WERI-Rb-1 (cell line): Measurements from ENCODE around the gene WFDC1.

Experiments used
- DNase-seq: peaks from one replicate; pipeline ENCODE4 v3.0.0-alpha.2; 2020
- H3K27ac ChIP-seq: fragments of 250-450 bp; sonication (Bioruptor Pico); 2 replicates; pipeline ENCODE4 v1.5.1; 2020; ENCODE audit warnings: mild to moderate bottlenecking, moderate library complexity
- H3K27me3 ChIP-seq: fragments of 250-450 bp; sonication (Bioruptor Pico); 2 replicates; pipeline ENCODE4 v1.5.1; 2021; ENCODE audit warnings: mild to moderate bottlenecking, low read depth, moderate library complexity; ENCODE audit not compliant: insufficient read depth, severe bottlenecking
- H3K36me3 ChIP-seq: fragments of 250-450 bp; sonication (Bioruptor Pico); 2 replicates; pipeline ENCODE4 v1.5.1; 2020; ENCODE audit warnings: mild to moderate bottlenecking, moderate library complexity
- H3K4me3 ChIP-seq: 2 replicates; pipeline ENCODE4 v1.5.1; 2011; ENCODE audit warnings: low read depth, mild to moderate bottlenecking, control low read depth, low read length
- H3K9me3 ChIP-seq: fragments of 250-450 bp; sonication (Bioruptor Pico); 2 replicates; pipeline ENCODE4 v1.5.1; 2021; ENCODE audit warnings: mild to moderate bottlenecking, moderate library complexity; ENCODE audit not compliant: severe bottlenecking
- CTCF ChIP-seq: IDR thresholded peaks from 2 replicates; pipeline ENCODE4 v1.5.1; 2011; ENCODE audit warnings: low read depth, mild to moderate bottlenecking, control low read depth, inconsistent platforms, low read length

WFDC1 gene

GRCh38 chr16:84369938-84370627, 75.4 kb downstream of the WFDC1 start:
- H3K4me3 ChIP-seq, result no peak overlapping the region

GRCh38 chr16:84370723-84371552, 76.3 kb downstream of the WFDC1 start:
- DNase-seq, result no peak
- H3K36me3 ChIP-seq, result no peaks in the 10 kb centered on the region
- no peaks in the 10 kb centered on the region for H3K9me3 ChIP-seq
- no peak for TF ChIP-seq CTCF
- no peak overlapping the region for H3K27ac ChIP-seq
- H3K4me3 ChIP-seq, result no peak overlapping the region
- no peaks in the 10 kb centered on the region for H3K27me3 ChIP-seq

More at GRCh38 chr16:84369938-84370627, 75.4 kb downstream of the WFDC1 start:
- no peak for DNase-seq
- Histone ChIP-seq H3K27me3 (no peaks in the 10 kb centered on the region), H3K9me3 (no peaks in the 10 kb centered on the region), H3K36me3 (no peaks in the 10 kb centered on the region), H3K27ac (no peak overlapping the region)
- TF ChIP-seq CTCF, result no peak

- Histone ChIP-seq H3K27ac (no peak overlapping the region), H3K9me3 (no peaks in the 10 kb centered on the region), H3K27me3 (no peaks in the 10 kb centered on the region), H3K4me3 (no peak overlapping the region), H3K36me3 (no peaks in the 10 kb centered on the region)
- DNase-seq, result no peak
- no peak for TF ChIP-seq CTCF
Observed at GRCh38 chr16:84371553-84371865, 76.8 kb downstream of the WFDC1 start.

GRCh38 chr16:84373907-84374489, 79.3 kb downstream of the WFDC1 start:
- no peaks in the 10 kb centered on the region for H3K36me3 ChIP-seq
- DNase-seq, result no peak
- H3K27me3 ChIP-seq, result no peaks in the 10 kb centered on the region
- H3K4me3 ChIP-seq, result no peak overlapping the region
- no peaks in the 10 kb centered on the region for H3K9me3 ChIP-seq
- H3K27ac ChIP-seq, result no peak overlapping the region
- TF ChIP-seq CTCF, result no peak

GRCh38 chr16:84378099-84378498, 83.4 kb downstream of the WFDC1 start:
- TF ChIP-seq CTCF, result no peak
- no peaks in the 10 kb centered on the region for H3K27me3 ChIP-seq
- no peaks in the 10 kb centered on the region for H3K9me3 ChIP-seq
- H3K4me3 ChIP-seq, result no peak overlapping the region
- DNase-seq, result no peak
- no peak overlapping the region for H3K27ac ChIP-seq
- H3K36me3 ChIP-seq, result no peaks in the 10 kb centered on the region
